Right ventricle myocardium inferior (tissue), 1 donor: ENCODE data around the gene MYH7. TPM values are rescaled to one million over a fixed set of nuclear protein-coding genes. Genes with fewer than 3 reads are reported as not detected.
"Not testable (repeated sequence)": the region's sequence is repeated elsewhere in the genome, so short reads cannot be mapped to it uniquely, and the experiment has no call there.

ENCODE experiments used
- ATAC-seq: fragments of 200-7000 bp; cut with Tn5 transposase; one replicate; pipeline ENCODE4 v1.9.1; 2020; ENCODE audit warnings: mild to moderate bottlenecking, moderate library complexity
- DNase-seq: peaks from one replicate; pipeline ENCODE4 v3.0.0; 2021; ENCODE audit errors: missing footprints
- intact Hi-C: fragments of 100-400 bp; cut with DNase I; formaldehyde crosslinking; loops from one replicate; pipeline ENCODE4 v1.11.0; 2022
- total RNA-seq: library from RNA; stranded (reverse); fragmentation: NEBNext Ultra II Directional; extraction: Animal tissue kit (Norgen Biotek cat#: 25700); gene quantifications from one replicate; pipeline ENCODE4 v1.2.1, GENCODE V29; 2021
- donor health status: DM: no; HTN: yes; CAD: no; lungs with severe emphysema.

The MYH7 gene
- total RNA-seq, 1 donor from 2014 or later, result 11,833 TPM

DNA sequence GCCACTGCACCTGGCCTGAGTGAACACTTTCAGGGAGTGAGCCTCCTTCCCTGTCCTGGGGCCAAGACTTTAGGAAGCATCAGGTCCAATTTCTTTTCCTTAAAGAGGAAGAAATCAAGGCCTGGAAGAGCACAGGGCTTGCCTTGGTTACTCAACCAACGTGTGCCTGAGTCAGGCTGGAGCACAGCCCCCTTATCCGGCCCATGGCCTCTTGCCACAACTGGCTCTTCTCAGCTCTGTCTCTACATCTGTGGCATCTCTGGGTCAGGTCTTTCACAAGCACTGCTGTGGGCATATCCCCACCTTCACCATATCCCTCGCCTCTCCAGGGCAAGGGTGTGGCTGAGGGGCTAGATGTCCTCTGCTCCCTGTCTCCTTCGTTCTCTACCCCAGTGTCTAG, 34.2 kb downstream of the MYH7 start:
- ATAC-seq, result peak; percentile 1
- no peak for DNase-seq
- intact Hi-C loops, result no loop called here

DNA sequence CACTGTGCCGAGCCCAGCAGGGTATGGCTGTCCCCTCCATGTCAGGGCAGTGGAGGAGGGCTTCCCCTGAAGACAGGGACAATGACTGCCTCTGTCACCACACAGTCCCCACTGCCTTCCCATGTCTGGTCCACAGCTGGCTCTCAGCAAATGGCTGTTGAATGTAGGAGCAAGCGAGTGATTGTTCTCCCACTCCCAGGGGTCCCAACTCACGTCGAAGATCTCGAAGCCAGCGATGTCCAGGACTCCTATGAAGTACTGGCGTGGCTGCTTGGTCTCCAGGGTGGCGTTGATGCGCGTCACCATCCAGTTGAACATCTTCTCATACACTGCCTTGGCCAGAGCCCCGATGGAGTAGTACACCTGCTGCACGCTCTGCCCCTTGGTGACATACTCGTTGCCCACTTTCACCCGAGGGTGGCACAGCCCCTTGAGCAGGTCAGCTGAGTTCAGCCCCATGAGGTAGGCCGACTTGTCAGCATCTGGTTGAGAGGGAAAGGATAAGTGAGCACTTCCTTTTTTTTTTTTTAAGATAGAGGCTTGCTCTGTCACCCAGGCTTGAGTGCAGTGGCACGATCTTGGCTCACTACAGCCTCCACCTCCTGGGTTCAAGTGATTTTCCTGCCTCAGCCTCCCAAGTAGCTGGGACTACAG, 34.8 kb downstream of the MYH7 start:
- DNase-seq, intact Hi-C loops, ATAC-seq: not testable (repeated sequence)

DNA sequence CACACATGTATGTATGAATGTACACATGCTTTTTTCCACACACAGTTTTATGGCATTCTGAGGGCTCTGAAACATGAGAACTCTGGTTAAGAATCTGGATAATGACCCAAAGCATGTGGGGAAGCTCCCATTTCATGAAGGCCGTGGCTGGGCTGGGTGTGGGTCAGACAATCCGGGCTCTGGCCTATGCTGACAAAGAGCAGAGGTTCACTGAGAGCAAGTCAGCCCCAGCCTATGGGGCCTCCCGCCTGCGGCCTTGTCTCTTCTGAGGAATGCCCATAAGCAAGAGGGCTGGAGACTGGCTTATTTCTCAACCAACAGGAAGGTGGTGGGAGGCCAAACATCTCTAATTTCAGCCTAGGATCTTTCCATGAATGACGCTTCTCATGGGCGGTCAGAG, 35.9 kb downstream of the MYH7 start:
- DNase-seq (peak; percentile 37), ATAC-seq (no peak)
- intact Hi-C loops, result no loop called here

DNA sequence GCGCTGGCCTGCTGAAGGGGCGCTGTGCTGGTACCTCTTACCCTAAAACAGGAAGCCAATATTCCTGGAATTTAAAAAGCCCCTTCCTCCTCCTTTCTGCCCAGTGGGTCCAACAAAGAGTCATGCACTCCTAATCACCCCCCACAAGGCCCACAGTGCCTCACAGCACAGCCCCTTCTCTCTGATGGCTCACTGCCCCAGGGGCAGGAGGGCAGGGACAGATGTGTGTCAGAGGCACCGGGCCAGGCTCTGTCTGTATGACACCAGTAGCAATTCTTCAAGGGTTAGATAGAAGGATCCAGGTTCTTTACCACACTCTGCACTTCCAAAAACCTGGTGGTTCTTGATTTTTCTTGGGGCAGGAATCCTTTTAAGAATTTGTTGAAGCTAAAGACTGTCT, 36.3 kb downstream of the MYH7 start:
- intact Hi-C loops, result no loop called here
- DNase-seq (peak; percentile 61), ATAC-seq (no peak)

DNA sequence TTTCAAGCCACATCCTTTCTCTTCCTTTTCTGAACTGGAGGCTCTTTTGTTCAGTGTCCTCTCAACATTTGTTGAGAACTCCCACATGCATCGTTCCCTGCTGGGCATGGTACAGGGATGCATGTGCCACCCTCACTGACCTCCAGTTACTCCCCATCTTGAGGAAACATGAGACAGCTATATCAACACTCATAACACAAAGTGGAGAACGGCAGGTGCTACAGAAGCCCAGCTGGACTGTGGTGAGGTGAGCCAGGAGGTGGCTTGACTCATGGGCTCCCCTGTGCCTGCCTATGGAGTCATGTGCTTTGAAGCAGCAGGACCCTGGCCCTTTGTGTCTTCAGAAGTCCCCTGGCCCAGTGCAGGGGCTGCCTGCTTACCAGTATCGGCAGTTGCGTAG, 37.1 kb downstream of the MYH7 start:
- DNase-seq (peak; percentile 32), ATAC-seq (no peak)
- intact Hi-C loops, result no loop called here

DNA sequence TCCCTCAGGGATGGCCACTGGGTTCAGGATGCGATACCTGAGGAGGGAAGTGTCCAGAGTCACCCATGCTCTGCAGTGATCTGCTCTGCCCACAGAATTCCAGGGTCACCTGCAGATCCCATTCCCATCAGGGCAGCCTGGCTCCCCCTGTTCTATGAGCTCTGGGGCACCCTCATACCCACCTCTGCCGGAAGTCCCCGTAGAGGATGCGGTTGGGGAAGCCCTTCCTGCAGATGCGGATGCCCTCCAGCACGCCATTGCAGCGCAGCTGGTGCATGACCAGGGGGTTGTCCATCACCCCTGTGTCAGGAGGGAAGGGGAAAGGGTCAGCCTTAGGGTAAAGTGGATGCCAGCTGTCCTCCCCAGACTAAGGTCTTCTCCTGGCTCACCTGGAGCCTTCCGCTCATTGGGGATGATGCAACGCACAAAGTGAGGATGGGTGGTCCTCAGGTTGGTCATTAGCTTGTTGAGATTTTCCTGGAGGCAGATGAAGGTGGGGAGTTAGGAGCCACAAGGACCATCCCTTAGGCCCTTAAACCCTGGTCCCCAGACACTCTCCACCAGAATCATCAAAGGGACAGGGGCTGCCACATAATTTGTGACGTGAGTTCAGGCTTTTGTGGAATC, 38.6 kb downstream of the MYH7 start:
- intact Hi-C loops, result no loop called here
- no peak for DNase-seq

DNA sequence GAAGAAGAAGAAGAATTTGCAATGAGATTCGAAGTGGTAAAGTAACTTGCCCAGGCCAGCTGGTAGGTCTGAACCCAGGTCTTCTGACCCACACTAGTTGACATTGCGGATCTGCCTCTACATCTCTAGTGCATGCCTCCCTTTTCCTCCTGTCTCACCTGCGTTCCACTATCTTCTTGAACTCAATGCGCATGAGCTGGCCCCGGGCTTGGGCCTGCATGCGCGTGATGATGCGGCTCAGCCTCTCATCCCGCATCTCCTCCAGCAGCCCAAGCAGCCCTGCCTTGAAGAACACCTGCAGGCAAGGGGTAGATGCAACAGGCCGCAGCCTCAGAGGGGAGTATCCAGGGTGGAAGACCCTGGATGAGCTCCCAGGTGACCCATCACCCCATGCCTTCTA, 39.3 kb downstream of the MYH7 start:
- ATAC-seq (no peak), DNase-seq (no peak)
- intact Hi-C loops, result no loop called here

More for the DNA sequence above, 38.6 kb downstream of the MYH7 start:
- ATAC-seq, result peak; percentile 1

DNA sequence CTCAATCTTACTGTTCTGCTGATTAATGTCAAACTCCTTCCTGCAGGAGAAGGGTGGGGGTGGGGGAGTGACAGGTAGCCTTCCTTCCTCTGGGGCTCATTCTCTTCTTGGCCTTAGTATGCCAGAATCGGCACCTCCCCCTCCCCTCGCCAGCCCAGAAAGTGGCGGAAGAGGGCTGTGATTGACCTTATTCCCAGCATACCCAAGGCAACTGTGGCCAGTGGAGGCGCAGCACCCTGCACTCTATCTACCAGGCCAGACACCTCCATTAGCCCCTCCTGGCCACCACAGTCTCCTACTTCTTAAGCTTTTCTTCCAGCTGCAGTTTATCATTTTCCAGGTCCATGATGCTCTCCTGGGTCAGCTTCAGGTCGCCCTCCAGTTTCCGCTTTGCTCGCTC, 42.8 kb downstream of the MYH7 start:
- no peak for ATAC-seq
- DNase-seq, result peak; percentile 68
- intact Hi-C loops, result no loop called here

DNA sequence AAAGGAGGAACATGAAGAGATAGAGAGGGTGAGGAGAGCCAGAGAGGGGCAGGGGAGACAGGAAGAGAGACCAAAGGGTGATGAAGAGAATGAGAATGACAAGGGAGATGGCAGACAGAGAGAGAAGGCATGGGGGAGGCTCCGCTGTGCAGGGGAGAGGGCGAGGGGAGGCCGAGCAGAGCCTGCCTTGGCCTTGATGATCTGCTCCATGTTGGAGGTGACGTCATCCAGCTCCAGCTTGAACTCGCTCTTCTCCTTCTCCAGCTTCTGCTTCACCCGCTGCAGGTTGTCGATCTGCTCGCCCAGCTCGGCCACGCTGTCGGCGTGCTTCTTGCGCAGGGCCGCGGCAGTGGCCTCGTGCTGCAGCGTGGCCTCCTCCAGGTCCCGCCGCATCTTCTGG, 45.6 kb downstream of the MYH7 start:
- ATAC-seq, intact Hi-C loops, DNase-seq: not testable (repeated sequence)

DNA sequence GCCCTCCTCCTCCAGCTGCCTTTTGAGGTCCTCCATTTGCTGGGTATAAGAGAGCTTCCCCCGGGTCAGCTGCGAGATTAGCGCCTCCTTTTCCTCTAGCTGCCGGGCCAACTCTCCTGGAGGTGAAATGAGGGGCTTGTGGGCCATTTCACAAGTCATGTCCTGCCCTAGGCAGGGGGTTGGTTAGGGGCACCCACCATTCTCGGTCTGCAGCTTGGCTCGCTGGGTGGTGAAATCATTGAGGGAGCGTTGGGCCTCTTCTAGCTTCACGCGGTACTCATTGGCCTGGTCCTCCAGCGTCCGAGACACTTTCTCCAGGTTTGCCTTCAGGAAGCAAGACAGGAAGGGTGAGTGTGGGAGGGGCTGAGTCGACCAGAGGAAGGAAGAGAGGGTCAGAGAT, 46.1 kb downstream of the MYH7 start:
- ATAC-seq (no peak), DNase-seq (peak; percentile 26)
- intact Hi-C loops, result no loop called here

DNA sequence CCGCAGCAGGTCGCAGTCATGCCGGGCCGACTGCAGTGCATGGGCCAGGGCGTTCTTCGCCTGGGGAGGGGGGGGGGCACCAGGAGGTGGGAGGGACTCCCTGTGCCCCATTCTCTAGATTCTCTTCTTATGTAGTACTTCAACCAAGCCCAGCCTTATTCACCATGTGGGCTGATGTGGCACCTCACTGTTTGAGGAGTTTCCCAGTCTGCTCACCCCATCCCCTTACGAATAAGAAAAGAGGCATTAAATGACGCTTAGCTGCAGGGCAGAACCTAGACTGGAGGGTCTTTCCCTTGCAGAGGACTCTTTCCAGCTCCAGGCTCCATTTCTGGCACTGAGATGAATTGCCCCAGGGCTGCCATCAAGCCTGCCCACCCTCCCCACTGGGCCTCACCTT, 46.5 kb downstream of the MYH7 start:
- ATAC-seq (no peak), DNase-seq (no peak)
- intact Hi-C loops, result no loop called here

DNA sequence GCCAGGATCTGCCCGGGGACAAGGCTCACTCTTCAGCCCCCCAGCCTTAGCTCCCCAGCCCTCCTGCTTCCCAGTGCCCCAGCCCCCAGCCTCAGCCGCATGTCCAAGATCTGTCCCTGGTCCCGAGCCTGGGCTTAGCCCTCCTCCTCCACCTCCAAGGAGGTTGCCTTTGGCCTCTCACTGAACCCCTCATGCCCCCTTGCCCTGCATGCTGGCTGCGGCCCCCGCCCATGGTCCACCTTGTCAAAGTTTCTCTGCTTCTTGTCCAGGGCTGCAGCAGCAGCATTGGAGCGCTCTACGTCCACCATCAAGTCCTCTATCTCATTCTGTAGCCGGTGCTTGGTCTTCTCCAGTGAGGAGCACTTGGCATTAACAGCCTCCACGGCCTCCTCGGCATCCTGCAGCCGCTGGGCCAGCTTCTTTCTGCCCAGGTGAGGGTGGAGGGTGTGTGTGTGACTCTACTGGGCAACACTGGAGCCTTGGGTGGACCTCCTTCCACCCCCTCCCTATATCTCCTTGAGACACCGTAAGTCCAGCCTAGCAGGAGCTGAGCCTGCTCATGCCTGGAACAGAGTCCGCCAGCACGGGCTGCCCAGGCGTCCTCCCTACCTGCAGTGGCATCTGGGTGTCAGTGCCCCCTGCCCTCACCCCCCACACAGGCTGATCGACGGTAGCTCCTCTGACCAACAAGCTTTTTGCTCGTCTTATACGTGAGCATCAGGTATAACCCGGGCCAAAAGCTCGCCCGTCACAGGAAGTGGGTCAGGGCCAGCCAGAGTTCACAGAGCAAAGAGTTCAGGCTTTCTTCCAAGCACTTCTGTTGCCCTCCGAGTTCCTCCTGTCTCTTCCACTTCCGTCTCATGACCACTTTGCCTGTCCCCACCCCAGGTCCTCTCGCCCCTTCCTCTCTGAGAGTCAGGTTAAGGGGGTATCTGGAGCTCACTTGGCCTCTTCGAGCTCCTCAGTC, 47.3 kb downstream of the MYH7 start:
- DNase-seq, result peak; percentile 57
- intact Hi-C loops, result no loop called here
- no peak for ATAC-seq

DNA sequence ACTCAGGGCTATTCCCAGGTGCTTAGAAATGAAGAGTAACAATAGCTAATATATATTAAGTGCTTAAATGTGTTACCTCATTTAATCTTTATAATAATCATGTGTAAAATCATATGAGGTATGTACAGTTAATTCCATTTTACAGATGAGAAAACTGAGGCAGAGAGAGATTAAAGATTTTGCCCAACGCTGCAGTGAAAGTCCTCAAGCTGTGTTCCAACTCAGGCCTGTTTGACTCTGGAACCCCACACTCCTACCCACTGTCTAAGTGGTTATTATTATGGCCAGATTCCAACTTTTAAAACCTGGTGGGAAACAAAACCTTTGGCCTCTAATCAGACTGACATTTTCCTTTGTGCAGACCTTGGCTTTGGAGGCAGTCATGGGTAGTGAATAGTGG, 48.5 kb downstream of the MYH7 start:
- intact Hi-C loops, result no loop called here
- DNase-seq (no peak), ATAC-seq (no peak)

DNA sequence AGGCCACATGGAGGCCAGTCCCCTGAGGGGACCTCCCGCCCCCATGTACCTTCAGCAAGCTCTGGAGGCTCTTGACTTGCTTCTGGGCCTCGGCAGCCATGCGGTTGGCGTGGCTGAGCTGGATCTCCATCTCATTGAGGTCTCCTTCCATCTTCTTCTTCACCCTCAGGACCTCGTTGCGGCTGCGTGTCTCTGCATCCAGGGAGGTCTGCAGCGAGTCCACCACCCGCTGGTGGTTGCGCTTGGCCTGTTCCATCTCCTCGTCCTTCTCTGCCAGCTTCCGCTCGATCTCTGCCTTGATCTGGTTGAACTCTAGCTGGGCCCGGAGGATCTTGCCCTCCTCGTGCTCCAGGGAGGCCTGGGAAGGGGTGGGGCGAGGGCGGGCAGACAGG, 49.2 kb downstream of the MYH7 start:
- peak; percentile 41 for DNase-seq
- intact Hi-C loops, ATAC-seq: not testable (repeated sequence)

DNA sequence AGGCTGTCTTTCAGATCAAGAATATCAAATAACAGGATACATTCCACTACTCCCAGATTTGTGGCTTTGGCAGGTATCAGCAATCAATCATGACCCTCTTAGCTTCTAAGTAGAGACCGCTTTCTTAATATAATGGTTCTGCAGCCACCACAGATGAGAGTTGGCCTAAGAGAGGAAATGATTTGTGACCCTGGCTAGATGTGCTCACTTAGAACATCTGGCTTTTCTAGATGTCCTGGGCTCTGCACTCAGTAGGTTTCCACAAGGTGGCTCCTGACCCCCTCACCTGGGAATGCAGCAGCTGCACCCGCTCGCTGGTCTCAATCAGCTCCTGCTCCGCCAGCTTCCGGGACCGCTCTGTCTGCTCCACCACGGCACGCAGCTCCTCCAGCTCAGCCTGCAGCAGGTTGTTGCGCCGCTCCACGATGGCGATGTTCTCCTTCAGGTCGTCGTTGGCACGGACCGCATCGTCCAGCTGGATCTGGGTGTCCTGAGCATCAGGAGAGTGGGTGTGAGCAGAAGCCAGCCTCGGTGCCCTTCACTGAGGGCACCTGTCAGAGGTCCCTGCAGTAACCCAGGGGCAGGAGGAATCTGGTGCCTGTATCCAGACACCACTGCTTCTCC, 49.7 kb downstream of the MYH7 start:
- ATAC-seq (no peak), DNase-seq (peak; percentile 5)
- intact Hi-C loops, result no loop called here

DNA sequence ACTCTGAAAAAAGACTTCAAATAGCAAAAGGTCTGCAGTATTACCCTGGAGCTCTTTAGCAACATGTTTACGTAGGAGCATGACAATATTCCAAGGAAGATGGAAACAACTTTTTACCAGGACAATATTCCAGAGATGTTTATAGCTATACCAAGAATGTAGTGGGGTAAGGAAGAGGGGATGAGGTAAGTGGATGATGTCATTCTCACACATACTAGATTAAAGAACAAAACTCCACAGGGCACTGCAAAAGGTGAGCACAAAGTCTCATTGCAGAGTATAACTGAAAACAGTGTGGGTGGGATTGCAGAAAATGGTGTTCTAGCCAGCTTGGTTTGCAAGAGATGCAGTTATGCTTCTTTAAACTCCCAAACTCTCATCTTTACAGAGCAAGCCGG, 50.2 kb downstream of the MYH7 start:
- intact Hi-C loops, result no loop called here
- ATAC-seq (no peak), DNase-seq (no peak)

DNA sequence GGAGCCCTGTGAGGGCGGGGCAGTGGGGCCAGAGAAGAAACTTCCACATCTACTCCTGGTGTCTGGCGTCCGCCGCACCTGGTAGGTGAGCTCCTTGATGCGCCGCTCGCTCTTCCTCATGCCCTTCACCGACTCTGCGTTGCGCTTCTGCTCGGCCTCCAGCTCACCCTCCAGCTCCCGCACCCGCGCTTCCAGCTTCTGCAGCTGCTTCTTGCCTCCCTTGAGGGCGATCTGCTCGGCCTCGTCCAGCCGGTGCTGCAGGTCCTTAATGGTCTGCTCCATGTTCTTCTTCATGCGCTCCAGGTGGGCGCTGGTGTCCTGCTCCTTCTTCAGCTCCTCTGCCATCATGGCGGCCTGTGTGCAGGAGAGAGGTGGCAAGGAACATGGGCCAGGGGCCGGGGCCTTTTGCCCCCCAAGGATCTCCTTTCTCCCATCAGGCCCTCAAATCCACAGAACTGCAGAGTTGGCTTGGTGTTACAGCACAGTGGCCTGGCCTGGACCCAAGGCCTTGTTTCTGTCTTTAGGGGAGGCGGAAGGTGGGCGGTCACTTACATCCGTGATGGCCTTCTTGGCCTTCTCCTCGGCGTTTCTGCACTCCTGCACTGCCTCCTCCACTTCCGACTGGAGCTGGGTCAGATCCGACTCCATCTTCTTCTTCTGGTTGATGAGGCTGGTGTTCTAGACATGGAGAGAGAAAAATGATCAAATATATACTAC, 50.9 kb downstream of the MYH7 start:
- intact Hi-C loops, result no loop called here
- ATAC-seq, result no peak
- DNase-seq, result peak; percentile 33

DNA sequence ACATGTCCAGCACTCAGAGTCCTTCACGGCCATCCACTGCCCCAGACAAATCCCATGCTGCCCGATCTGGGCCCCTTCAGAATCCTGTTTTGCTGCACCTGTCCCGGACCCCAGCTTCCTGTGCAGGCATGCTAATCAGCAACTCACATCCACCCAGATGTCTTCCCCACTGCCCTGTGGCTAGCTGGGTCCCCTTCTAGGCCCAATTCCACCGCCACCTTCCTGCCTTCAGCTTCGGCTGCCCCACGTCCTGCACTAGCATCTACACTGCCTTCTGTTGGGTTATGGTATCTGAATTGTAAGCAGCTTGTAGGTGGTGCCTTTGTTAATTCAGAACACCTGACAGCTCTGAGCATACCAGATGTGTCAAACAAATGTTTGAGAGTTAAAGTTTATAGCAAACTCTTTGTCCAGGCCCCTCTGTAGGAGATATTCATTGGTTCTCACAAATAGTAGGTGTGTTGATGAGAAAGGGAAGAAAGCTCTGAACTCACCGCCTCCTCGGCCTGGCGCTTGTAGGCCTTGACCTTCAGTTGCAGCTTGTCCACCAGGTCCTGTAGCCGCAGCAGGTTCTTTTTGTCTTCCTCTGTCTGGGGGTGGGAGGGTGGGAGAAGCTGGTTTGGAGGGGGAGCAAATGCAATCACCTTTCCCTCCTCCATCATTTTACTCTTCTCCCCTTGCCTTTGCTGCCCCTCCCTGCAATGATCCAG, 52.6 kb downstream of the MYH7 start:
- DNase-seq, result peak; percentile 39
- ATAC-seq, result no peak
- intact Hi-C loops, result no loop called here
